ENCODE results near the gene CEL. TPM values are rescaled to one million over a fixed set of nuclear protein-coding genes. Genes with fewer than 3 reads are reported as not detected.

CEL gene
- total and polyA plus RNA-seq, 10 of the 15 experiments (the other 5 are each of a cell fraction or from before 2014, with no cell fraction given), result 0.05 to 4.1 (median 0.29) TPM; not detected in 2

DNA sequence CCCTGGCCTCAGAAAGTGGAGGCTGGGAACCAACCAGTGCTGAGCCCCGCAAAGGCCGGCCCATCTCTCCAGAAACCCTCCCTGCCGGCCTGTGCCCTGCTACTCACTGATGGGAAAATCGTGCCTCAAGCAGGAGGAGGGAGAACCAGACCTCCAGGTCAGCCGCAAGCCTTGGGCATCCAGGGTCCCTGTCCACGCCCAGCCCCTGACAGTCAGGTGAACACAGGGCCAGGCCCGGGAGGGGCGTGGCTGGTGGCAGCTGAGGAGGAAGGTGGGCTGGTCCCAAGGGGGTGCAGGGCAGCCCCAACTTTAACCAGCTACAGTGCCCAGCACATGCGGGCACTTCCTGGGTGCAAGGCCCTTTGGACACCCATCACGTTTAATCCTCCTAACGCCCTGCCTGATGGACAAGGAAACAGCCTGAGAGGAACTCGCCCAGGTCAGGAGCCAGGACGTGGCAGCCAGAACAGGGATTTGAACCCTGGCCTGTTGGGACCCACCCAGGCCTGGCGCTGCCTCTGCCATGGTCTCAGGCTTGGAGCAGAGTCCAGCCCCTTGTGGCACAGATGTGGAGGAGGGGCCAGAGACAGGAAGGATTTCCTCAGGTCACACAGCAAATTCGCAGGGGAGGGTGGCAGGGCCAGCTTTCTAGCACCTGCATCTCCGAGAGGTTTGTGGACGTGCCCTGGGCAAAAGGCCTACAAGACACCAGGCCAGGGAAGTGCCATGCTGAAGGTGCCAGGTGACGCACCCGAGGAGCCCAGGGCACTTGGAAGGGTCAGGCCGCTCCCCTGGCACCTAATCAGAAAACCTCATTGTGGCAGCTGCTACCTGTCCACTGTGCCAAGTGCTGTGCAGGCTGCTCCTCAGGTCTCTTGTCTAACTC, 54.8 kb downstream of the CEL start:
- peaks cover 70% of the 10 kb centered on the region for H3K4me1 ChIP-seq (ENCODE audit: control insufficient read depth, insufficient read depth, low read length)
- no peaks in the 10 kb centered on the region; a peak in 1 of 4 replicates for H3K36me3 ChIP-seq (ENCODE audit: control insufficient read depth in 2 of 2, insufficient read depth in 2 of 2, low read length in 1 of 2)
- no peaks in the 10 kb centered on the region for H3K27me3 ChIP-seq (replicated peaks in 1 of 2; ENCODE audit: control insufficient read depth in 2 of 2, insufficient read depth in 2 of 2, low read length in 1 of 2)
- CTCF ChIA-PET, result interaction anchor here (1.0 to 22.5 kb wide), 6 partner anchors 14 to 95 kb away, joined by 3 to 401 read pairs (median 11); no protein-coding TSS in a partner anchor
- ATAC-seq (no peak), FAIRE-seq (no peak), DNase-seq (ENCODE audit: low read depth, low spot score) (no peak)
- peak overlapping the region; percentile 88 for H3K27ac ChIP-seq (ENCODE audit: control insufficient read depth, insufficient read depth)
- 42% methylated on average over 20 of the region's 20 CpGs for WGBS (ENCODE audit: insufficient coverage, insufficient replicate concordance, low lambda C conversion rate, missing lambda C conversion rate)
- POLR2A ChIA-PET, result interaction anchor here (0.8 to 7.3 kb wide), 8 partner anchors 10 to 362 kb away, joined by 3 to 66 read pairs (median 18); partner anchors contain the start of genes GTF3C5 and SLC2A6
- no TSS peak for BruUV-seq (replicated peaks)
- TF ChIP-seq CBFB (IDR thresholded peaks at IDR 0.05; ENCODE audit: low read depth), result no peak
- 0 out of 2 replicates have a peak, but pooled peaks have one; percentile 48 for TF ChIP-seq POLR2AphosphoS2 (IDR thresholded peaks at IDR 0.05; ENCODE audit: low read depth, low read length)
- intact Hi-C loops (cut with micrococcal nuclease; ENCODE audit: unreplicated experiment), result no loop called here
- in situ Hi-C loops (cut with MboI), result no loop called here
- H4K20me1 ChIP-seq (ENCODE audit: control insufficient read depth, insufficient read depth), result no peaks in the 10 kb centered on the region; the same call in 1 of the 2 replicates
- no peak overlapping the region for H2AFZ ChIP-seq (ENCODE audit: control insufficient read depth, low read depth, low read length)
- peaks cover 72% of the 10 kb centered on the region for H3K79me2 ChIP-seq (ENCODE audit: control insufficient read depth, insufficient read depth, low read length)
- H3K4me3 ChIP-seq, result peak overlapping the region; percentile 63; the same call in 1 of the 2 replicates
- RAD21 ChIA-PET (ENCODE audit: unreplicated experiment), result interaction anchor here (1.2 to 14.4 kb wide), 3 partner anchors 14 to 29 kb away, joined by 9 to 219 read pairs (median 24); no protein-coding TSS in a partner anchor
- H3K9ac ChIP-seq (ENCODE audit: control insufficient read depth, insufficient read depth, low read length), result peak overlapping the region; percentile 66
- H3K9me3 ChIP-seq (replicated peaks; ENCODE audit: control insufficient read depth, insufficient read depth, low read length), result no peaks in the 10 kb centered on the region
- SMC1A ChIA-PET (ENCODE audit: uncharacterized antibody, unreplicated experiment), result interaction anchor here (0.9 to 3.9 kb wide), 7 partner anchors 9 to 31 kb away, joined by 3 to 44 read pairs (median 8); no protein-coding TSS in a partner anchor
- H3K4me2 ChIP-seq (ENCODE audit: control insufficient read depth, insufficient read depth), result peak overlapping the region; percentile 87
